ENCODE results near the gene PLCB3. TPM values are rescaled to one million over a fixed set of nuclear protein-coding genes. Genes with fewer than 3 reads are reported as not detected.

PLCB3 gene
- total and polyA plus RNA-seq, 12 donors = 5.0 to 89.5 (median 41.2) TPM

DNA sequence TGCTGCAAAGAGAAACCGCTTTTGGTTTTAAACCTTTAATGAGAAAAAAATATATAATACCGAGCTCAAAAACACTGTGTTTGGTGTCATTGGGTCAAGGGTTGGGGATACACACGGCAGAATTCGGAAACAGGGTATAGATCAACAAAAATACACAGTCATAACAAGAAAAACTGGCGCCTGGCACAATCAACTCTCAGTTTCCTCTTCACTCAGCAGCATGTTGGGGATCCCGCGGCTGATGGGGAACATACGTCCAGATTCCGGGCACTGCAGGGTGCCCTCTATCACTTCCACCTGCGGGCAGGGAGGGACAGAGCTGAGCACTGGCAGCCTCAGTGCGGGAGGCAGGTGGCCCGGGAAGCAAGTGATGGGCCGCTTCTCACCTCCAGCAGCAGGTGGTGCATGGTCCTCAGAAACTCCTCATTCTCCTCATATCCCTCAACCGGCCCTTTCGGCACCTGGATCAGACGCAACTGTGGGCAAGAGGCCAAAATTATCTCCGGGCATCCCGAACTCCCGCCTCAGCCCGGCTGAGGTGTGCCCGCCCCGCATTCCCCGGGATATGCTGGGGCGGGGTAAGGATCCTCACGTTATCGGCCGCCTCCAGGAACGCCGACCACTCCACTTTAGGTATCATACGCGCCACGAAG is 65.5 kb downstream of the PLCB3 start:
- no peaks in the 10 kb centered on the region for H3K27me3 ChIP-seq
- H3K9me3 ChIP-seq (replicated peaks in 1 of 3) = no peaks in the 10 kb centered on the region
- intact Hi-C loops (cut with DNase I) = no loop called here
- WGBS, 4 donors = 5 to 11% (median 6%) methylated on average over 17 to 32 of the region's 32 CpGs
- peaks cover 10 to 20% of the 10 kb centered on the region in 2 donors for H3K4me1 ChIP-seq (replicated peaks in 1 of 2)
- H3K36me3 ChIP-seq (replicated peaks in 1 of 2) = peaks cover 0 to 27% of the 10 kb centered on the region in 2 donors
- peak in 6 of 7 donors; percentile 43 to 76 (median 56) for DNase-seq
- TF ChIP-seq, protein P1, sequence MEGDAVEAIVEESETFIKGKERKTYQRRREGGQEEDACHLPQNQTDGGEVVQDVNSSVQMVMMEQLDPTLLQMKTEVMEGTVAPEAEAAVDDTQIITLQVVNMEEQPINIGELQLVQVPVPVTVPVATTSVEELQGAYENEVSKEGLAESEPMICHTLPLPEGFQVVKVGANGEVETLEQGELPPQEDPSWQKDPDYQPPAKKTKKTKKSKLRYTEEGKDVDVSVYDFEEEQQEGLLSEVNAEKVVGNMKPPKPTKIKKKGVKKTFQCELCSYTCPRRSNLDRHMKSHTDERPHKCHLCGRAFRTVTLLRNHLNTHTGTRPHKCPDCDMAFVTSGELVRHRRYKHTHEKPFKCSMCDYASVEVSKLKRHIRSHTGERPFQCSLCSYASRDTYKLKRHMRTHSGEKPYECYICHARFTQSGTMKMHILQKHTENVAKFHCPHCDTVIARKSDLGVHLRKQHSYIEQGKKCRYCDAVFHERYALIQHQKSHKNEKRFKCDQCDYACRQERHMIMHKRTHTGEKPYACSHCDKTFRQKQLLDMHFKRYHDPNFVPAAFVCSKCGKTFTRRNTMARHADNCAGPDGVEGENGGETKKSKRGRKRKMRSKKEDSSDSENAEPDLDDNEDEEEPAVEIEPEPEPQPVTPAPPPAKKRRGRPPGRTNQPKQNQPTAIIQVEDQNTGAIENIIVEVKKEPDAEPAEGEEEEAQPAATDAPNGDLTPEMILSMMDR (IDR thresholded peaks at IDR 0.05) = no peak
- TF ChIP-seq POLR2A (IDR thresholded peaks at IDR 0.05) = no peak
- peak overlapping the region; percentile 41 to 92 (median 64) for H3K4me3 ChIP-seq
- H3K27ac ChIP-seq = peak overlapping the region; percentile 87 to 100 (median 98)

DNA sequence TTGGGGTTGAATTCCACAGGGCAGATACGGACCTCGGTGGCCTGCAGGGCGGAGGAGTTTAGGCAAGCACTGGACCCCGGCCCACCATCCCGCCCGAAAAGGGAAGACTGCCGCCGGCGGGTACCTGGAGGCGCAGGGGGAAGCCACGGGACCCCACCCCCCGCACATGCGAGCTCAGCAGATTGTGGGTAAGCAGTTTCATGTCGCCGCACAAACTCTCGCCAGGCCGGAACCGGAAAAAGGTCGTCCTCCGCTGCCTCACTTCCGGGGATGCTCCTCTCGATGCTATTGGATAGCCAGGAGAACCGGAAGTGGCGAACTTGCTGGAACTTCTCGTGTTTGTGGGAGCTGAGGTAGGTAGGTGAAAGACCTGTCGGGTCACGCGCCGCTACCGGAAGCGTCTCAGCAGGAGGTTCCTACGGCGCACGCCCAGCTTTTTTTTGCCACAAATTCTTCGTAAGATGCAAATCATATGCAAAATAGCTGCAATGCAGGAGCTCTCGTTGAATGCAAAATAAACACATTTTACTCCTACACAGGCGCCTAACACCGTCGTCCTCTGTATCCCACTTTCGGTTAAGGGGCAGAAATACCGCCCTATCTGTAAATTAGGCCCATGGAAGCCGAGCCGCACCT is 66.1 kb downstream of the PLCB3 start, which contains the start of gene TRMT112:
TRMT112 (minus strand) TSS at position 235 of the 636 bp plus-strand sequence; CDS start at position 202, 33 bp downstream.
- Histone ChIP-seq H3K4me3 (peak within 1 kb of the TSS; percentile 41 to 92 (median 79)), H3K27ac (peak within 1 kb of the TSS; percentile 87 to 100 (median 98)), H3K4me1 (replicated peaks in 1 of 2) (peaks cover 10 to 20% of the 10 kb centered on the region in 2 donors), H3K36me3 (replicated peaks in 1 of 2) (peaks cover 0 to 32% of the 10 kb centered on the region in 2 donors), H3K9me3 (replicated peaks in 1 of 3) (no peaks in the 10 kb centered on the region), H3K27me3 (no peaks in the 10 kb centered on the region)
- TF ChIP-seq, protein P1 (IDR thresholded peaks at IDR 0.05) = no peak
- TF ChIP-seq POLR2A (IDR thresholded peaks at IDR 0.05) = peak; percentile 77 to 92
- peak; percentile 96 to 99 (median 99) for DNase-seq
- WGBS, 4 donors = 0 to 1% (median 0%) methylated on average over 18 to 43 of the region's 43 CpGs
- intact Hi-C loops (cut with DNase I) = no loop called here

DNA sequence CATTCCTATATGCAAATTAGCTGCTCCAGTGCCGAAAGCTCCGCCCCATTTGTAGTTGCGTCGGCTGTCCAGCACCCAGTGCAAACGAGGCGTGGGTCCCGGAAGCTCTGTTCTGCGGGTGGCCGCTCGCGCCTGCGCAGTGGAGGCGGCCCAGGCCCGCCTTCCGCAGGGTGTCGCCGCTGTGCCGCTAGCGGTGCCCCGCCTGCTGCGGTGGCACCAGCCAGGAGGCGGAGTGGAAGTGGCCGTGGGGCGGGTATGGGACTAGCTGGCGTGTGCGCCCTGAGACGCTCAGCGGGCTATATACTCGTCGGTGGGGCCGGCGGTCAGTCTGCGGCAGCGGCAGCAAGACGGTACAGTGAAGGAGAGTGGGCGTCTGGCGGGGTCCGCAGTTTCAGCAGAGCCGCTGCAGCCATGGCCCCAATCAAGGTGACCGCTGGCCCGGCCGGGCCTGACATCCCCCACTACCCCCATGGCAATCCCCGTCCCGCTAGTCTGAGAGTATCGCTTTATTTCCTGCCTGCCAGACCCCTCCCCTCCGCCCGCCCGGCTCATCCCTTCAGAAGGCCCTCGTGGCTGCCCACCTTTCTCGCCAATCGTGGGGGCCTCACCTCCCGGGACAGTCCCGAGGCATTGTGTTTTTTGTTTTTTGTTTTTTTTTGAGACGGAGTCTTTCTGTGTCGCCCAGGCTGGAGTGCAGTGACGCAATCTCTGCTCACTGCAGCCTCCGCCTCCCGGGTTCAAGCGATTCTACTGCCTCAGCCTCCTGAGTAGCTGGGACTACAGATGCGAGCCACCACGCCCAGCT is 66.8 kb downstream of the PLCB3 start, which contains the start of gene PRDX5:
PRDX5 (plus strand) TSS at position 161 of the 805 bp plus-strand sequence; CDS start at position 256, 95 bp downstream.
- intact Hi-C loops (cut with DNase I) = no loop called here
- DNase-seq = peak; percentile 96 to 99 (median 98)
- H3K4me3 ChIP-seq = peak within 1 kb of the TSS; percentile 41 to 92 (median 79)
- TF ChIP-seq, protein P1 (IDR thresholded peaks at IDR 0.05) = peak in 5 of 6 experiments; percentile 41 to 49 (median 45)
- peak; percentile 91 to 96 for TF ChIP-seq POLR2A (IDR thresholded peaks at IDR 0.05)
- no peaks in the 10 kb centered on the region for H3K27me3 ChIP-seq
- peaks cover 0 to 36% of the 10 kb centered on the region in 2 donors for H3K36me3 ChIP-seq (replicated peaks in 1 of 2)
- 0 to 1% (median 1%) methylated on average over 21 to 61 of the region's 61 CpGs for WGBS, 4 donors
- peak within 1 kb of the TSS; percentile 87 to 100 (median 98) for H3K27ac ChIP-seq
- no peaks in the 10 kb centered on the region for H3K9me3 ChIP-seq (replicated peaks in 1 of 3)
- H3K4me1 ChIP-seq (replicated peaks in 1 of 2) = peaks cover 10 to 20% of the 10 kb centered on the region in 2 donors

Small RNA genes within 50 kb of the gene (small RNA-seq; reads per million reads assigned to genes)
- 0 reads per million in 2 donors for gene RF00019

Other genes starting within 250 kb of the PLCB3 start
- 10 to 100 TPM in 1 of 9 donors, 1 to 10 TPM in 2, under 1 TPM in 2, not detected in 4; 0.33 to 11.1 (median 4.0) TPM for gene FLRT1, start 215.6 kb upstream of the PLCB3 start, total RNA-seq
- gene FLRT1, start 215.6 kb upstream of the PLCB3 start, polyA plus RNA-seq = 1 to 10 TPM in 2 of 3 donors, under 1 TPM in 1; 0.54 to 5.0 (median 2.4) TPM
- 10 to 100 TPM; 13.5 to 62.9 (median 22.3) TPM for gene MACROD1, start 85.4 kb upstream of the PLCB3 start, total RNA-seq
- gene MACROD1, start 85.4 kb upstream of the PLCB3 start, polyA plus RNA-seq = 10 to 100 TPM in 2 of 3 donors, 1 to 10 TPM in 1; 5.5 to 60.7 (median 41.1) TPM
- gene STIP1, start 65.4 kb upstream of the PLCB3 start, total RNA-seq = 100 to 1,000 TPM; 126 to 404 (median 184) TPM
- 100 to 1,000 TPM in 1 of 3 donors, 10 to 100 TPM in 2; 82.1 to 523 (median 91.4) TPM for gene STIP1, start 65.4 kb upstream of the PLCB3 start, polyA plus RNA-seq
- 10 to 100 TPM in 8 of 9 donors, 1 to 10 TPM in 1; 3.2 to 77.0 (median 29.9) TPM for gene FERMT3, start 44.8 kb upstream of the PLCB3 start, total RNA-seq
- 10 to 100 TPM in 2 of 3 donors, 1 to 10 TPM in 1; 5.5 to 57.8 (median 49.0) TPM for gene FERMT3, start 44.8 kb upstream of the PLCB3 start, polyA plus RNA-seq
- gene TRPT1, start 25.3 kb upstream of the PLCB3 start, total RNA-seq = 10 to 100 TPM; 40.8 to 90.3 (median 55.6) TPM
- 100 to 1,000 TPM in 2 of 3 donors, 10 to 100 TPM in 1; 17.9 to 205 (median 175) TPM for gene TRPT1, start 25.3 kb upstream of the PLCB3 start, polyA plus RNA-seq
- gene NUDT22, start 25.3 kb upstream of the PLCB3 start, total RNA-seq = 100 to 1,000 TPM in 2 of 9 donors, 10 to 100 TPM in 7; 67.2 to 126 (median 79.9) TPM
- 100 to 1,000 TPM in 2 of 3 donors, 10 to 100 TPM in 1; 19.5 to 190 (median 101) TPM for gene NUDT22, start 25.3 kb upstream of the PLCB3 start, polyA plus RNA-seq
- gene DNAJC4, start 21.0 kb upstream of the PLCB3 start, total RNA-seq = 100 to 1,000 TPM in 1 of 9 donors, 10 to 100 TPM in 8; 19.9 to 112 (median 44.3) TPM
- 100 to 1,000 TPM in 2 of 3 donors, 10 to 100 TPM in 1; 59.4 to 220 (median 192) TPM for gene DNAJC4, start 21.0 kb upstream of the PLCB3 start, polyA plus RNA-seq
- gene VEGFB, start 16.9 kb upstream of the PLCB3 start, total RNA-seq = 100 to 1,000 TPM in 5 of 9 donors, 10 to 100 TPM in 4; 36.0 to 156 (median 129) TPM
- gene VEGFB, start 16.9 kb upstream of the PLCB3 start, polyA plus RNA-seq = 100 to 1,000 TPM in 2 of 3 donors, 10 to 100 TPM in 1; 64.4 to 185 (median 158) TPM
- 100 to 1,000 TPM in 3 of 9 donors, 10 to 100 TPM in 6; 76.1 to 185 (median 96.1) TPM for gene FKBP2, start 10.4 kb upstream of the PLCB3 start, total RNA-seq
- gene FKBP2, start 10.4 kb upstream of the PLCB3 start, polyA plus RNA-seq = 100 to 1,000 TPM; 206 to 812 (median 791) TPM
- gene PPP1R14B, start 4.6 kb upstream of the PLCB3 start, total RNA-seq = 100 to 1,000 TPM in 7 of 9 donors, 10 to 100 TPM in 2; 77.2 to 212 (median 128) TPM
- 100 to 1,000 TPM in 2 of 3 donors, 10 to 100 TPM in 1; 85.1 to 331 (median 327) TPM for gene PPP1R14B, start 4.6 kb upstream of the PLCB3 start, polyA plus RNA-seq
- gene BAD, start 33.1 kb downstream of the PLCB3 start, total RNA-seq = 100 to 1,000 TPM in 5 of 9 donors, 10 to 100 TPM in 4; 72.9 to 219 (median 100) TPM
- gene BAD, start 33.1 kb downstream of the PLCB3 start, polyA plus RNA-seq = 100 to 1,000 TPM in 2 of 3 donors, 1 to 10 TPM in 1; 9.5 to 111 (median 102) TPM
- gene GPR137, start 34.3 kb downstream of the PLCB3 start, total RNA-seq = 10 to 100 TPM; 15.6 to 69.8 (median 48.3) TPM
- 10 to 100 TPM; 16.0 to 41.5 (median 40.9) TPM for gene GPR137, start 34.3 kb downstream of the PLCB3 start, polyA plus RNA-seq
- under 1 TPM in 1 of 9 donors, not detected in 8; 0.54 TPM for gene KCNK4, start 39.8 kb downstream of the PLCB3 start, total RNA-seq
- gene KCNK4, start 39.8 kb downstream of the PLCB3 start, polyA plus RNA-seq = under 1 TPM in 1 of 3 donors, not detected in 2; 0.10 TPM
- under 1 TPM in 2 of 9 donors, not detected in 7; 0.28 to 0.69 TPM for gene CATSPERZ, start 48.8 kb downstream of the PLCB3 start, total RNA-seq
- 1 to 10 TPM in 1 of 3 donors, under 1 TPM in 1, not detected in 1; 0.74 to 1.2 TPM for gene CATSPERZ, start 48.8 kb downstream of the PLCB3 start, polyA plus RNA-seq
- gene ESRRA, start 54.0 kb downstream of the PLCB3 start, total RNA-seq = 10 to 100 TPM; 27.5 to 74.4 (median 53.1) TPM
- gene ESRRA, start 54.0 kb downstream of the PLCB3 start, polyA plus RNA-seq = 10 to 100 TPM; 18.2 to 62.1 (median 56.0) TPM
- 100 to 1,000 TPM; 286 to 991 (median 383) TPM for gene TRMT112, start 66.0 kb downstream of the PLCB3 start, total RNA-seq
- 100 to 1,000 TPM; 362 to 855 (median 658) TPM for gene TRMT112, start 66.0 kb downstream of the PLCB3 start, polyA plus RNA-seq
- gene PRDX5, start 66.6 kb downstream of the PLCB3 start, total RNA-seq = 100 to 1,000 TPM; 324 to 843 (median 433) TPM
- gene PRDX5, start 66.6 kb downstream of the PLCB3 start, polyA plus RNA-seq = 100 to 1,000 TPM; 403 to 713 (median 555) TPM
- 10 to 100 TPM in 8 of 9 donors, 1 to 10 TPM in 1; 8.9 to 22.6 (median 14.4) TPM for gene CCDC88B, start 88.7 kb downstream of the PLCB3 start, total RNA-seq
- 100 to 1,000 TPM in 1 of 3 donors, 10 to 100 TPM in 1, 1 to 10 TPM in 1; 5.1 to 143 (median 47.9) TPM for gene CCDC88B, start 88.7 kb downstream of the PLCB3 start, polyA plus RNA-seq
- 10 to 100 TPM; 13.4 to 89.3 (median 26.3) TPM for gene RPS6KA4, start 107.6 kb downstream of the PLCB3 start, total RNA-seq
- 10 to 100 TPM in 2 of 3 donors, 1 to 10 TPM in 1; 4.9 to 29.8 (median 14.4) TPM for gene RPS6KA4, start 107.6 kb downstream of the PLCB3 start, polyA plus RNA-seq